GM12878 (cell line): ENCODE results near the gene AOPEP.

Experiments
- CBFB ChIP-seq: IDR thresholded peaks from 2 replicates; pipeline ENCODE4 v1.6.1; 2016; ENCODE audit warnings: antibody characterized with exemption, low read depth
- CTCF ChIP-seq, 3 experiments: IDR thresholded peaks in 2 of 3; conservative IDR thresholded peaks in 1 of 3; 2 replicates each; pipeline ENCODE4 v1.5.1; 2011; ENCODE audit warnings: low read depth in 3 of 3, low read length in 3 of 3, mild to moderate bottlenecking in 3 of 3, control low read depth in 2 of 3, moderate library complexity in 2 of 3, inconsistent platforms in 1 of 3, mixed read lengths in 1 of 3; ENCODE audit not compliant: control insufficient read depth in 2 of 3, insufficient read depth in 1 of 3; ENCODE audit errors: extremely low read depth in 1 of 3
- E4F1 ChIP-seq: fragments of 450-650 bp; IDR thresholded peaks from 2 replicates; pipeline ENCODE4 v1.6.1; 2018; ENCODE audit warnings: borderline replicate concordance, mild to moderate bottlenecking; ENCODE audit not compliant: partially characterized antibody
- ELK1 ChIP-seq: IDR thresholded peaks from 2 replicates; pipeline ENCODE4 v1.6.1; 2012; ENCODE audit warnings: low read depth, low read length, improper control_type of control experiment
- IKZF1 ChIP-seq: fragments of 450-650 bp; conservative IDR thresholded peaks from 2 replicates; pipeline ENCODE4 v1.6.1; 2017; ENCODE audit warnings: antibody characterized with exemption, mild to moderate bottlenecking
- JUNB ChIP-seq: IDR thresholded peaks from 2 replicates; pipeline ENCODE4 v1.6.1; 2016; ENCODE audit warnings: antibody characterized with exemption, mild to moderate bottlenecking
- MAX ChIP-seq: IDR thresholded peaks from 2 replicates; pipeline ENCODE4 v1.6.1; 2012; ENCODE audit warnings: low read depth, low read length, improper control_type of control experiment
- POLR2A ChIP-seq: IDR thresholded peaks from 2 replicates; pipeline ENCODE4 v1.6.1; 2011; ENCODE audit warnings: low read depth, mild to moderate bottlenecking, low read length
- POLR2AphosphoS5 ChIP-seq: IDR thresholded peaks from 2 replicates; pipeline ENCODE4 v1.6.1; 2011; ENCODE audit warnings: mild to moderate bottlenecking, low read length, inconsistent platforms
- RFX5 ChIP-seq: IDR thresholded peaks from 2 replicates; pipeline ENCODE4 v1.6.1; 2011; ENCODE audit warnings: low read depth, low read length, improper control_type of control experiment
- SP1 ChIP-seq: IDR thresholded peaks from one replicate; pipeline ENCODE4 v1.6.1; 2011; ENCODE audit warnings: low read depth, low read length
- TBL1XR1 ChIP-seq: IDR thresholded peaks from 2 replicates; pipeline ENCODE4 v1.6.1; 2012; ENCODE audit warnings: low read depth, low read length, improper control_type of control experiment
- USF2 ChIP-seq: IDR thresholded peaks from 2 replicates; pipeline ENCODE4 v1.6.1; 2011; ENCODE audit warnings: low read depth, low read length, improper control_type of control experiment, borderline replicate concordance
- ZNF274 ChIP-seq: IDR thresholded peaks from one replicate; pipeline ENCODE4 v1.8.0; 2011; ENCODE audit not compliant: insufficient read length, insufficient read depth

GRCh38 chr9:94865582-94866452 is 139.3 kb downstream of the AOPEP start:
- no peak for TF ChIP-seq IKZF1
- TF ChIP-seq CTCF (IDR thresholded peaks at IDR 0.05 in 2 of 3, conservative IDR thresholded peaks at IDR 0.05 in 1 of 3; ENCODE audit: control insufficient read depth in 2 of 3, extremely low read depth in 1 of 3, insufficient read depth in 1 of 3, low read depth in 3 of 3, low read length in 3 of 3): no peak
- TF ChIP-seq ZNF274: no peak
- TF ChIP-seq POLR2AphosphoS5: no peak
- TF ChIP-seq CBFB: no peak
- TF ChIP-seq MAX: no peak
- no peak for TF ChIP-seq ELK1
- no peak for TF ChIP-seq USF2
- no peak for TF ChIP-seq SP1
- no peak for TF ChIP-seq JUNB
- no peak for TF ChIP-seq RFX5
- TF ChIP-seq TBL1XR1: no peak
- no peak for TF ChIP-seq E4F1
- TF ChIP-seq POLR2A: no peak
